GM21786 (cell line): ENCODE measurements around the gene KIF4A.

Source experiments
- ATAC-seq: cut with Tn5 transposase; IDR thresholded peaks from one replicate; pipeline ENCODE4 v1.9.1; 2021; ENCODE audit not compliant: unreplicated experiment

The KIF4A gene

DNA sequence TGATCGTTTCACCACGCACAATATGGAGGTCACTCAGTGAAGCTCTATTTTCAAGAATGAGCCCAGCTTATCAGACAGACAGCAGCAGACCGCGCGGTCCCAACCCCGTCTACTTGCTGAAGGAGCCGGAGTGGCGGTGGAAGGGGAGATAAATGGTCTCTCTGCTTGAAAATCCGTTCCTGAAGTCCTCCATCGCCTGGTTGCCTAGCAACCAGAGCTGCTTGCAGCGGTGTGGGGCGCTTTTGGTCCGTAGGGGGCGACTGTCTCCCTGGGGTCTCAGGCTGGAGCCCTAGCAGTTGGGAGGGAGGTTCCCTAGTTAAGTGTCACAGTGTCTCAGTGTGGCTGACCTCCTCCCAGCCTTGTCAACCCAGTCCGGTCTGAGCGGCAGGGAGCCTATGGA, 146.4 kb downstream of the KIF4A start:
- no peak for ATAC-seq

DNA sequence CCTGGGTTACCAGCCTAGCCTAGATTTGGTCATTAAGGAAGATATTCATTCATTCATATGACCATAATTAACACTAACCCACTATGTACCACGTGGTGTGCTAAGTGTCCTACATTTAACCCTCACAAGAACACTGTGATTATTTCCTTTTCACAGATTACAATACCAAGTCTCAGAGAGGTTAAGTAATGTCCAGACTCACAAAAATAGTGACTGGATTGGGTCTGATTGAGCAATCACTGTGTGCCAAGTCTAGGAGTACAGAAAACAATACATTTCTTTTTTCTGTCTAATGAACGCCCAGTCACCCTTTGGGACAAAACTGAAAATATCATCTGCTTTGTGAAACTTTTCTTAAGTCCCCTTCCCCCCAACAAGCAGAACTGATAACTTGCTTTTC, 147.1 kb downstream of the KIF4A start:
- no peak for ATAC-seq

DNA sequence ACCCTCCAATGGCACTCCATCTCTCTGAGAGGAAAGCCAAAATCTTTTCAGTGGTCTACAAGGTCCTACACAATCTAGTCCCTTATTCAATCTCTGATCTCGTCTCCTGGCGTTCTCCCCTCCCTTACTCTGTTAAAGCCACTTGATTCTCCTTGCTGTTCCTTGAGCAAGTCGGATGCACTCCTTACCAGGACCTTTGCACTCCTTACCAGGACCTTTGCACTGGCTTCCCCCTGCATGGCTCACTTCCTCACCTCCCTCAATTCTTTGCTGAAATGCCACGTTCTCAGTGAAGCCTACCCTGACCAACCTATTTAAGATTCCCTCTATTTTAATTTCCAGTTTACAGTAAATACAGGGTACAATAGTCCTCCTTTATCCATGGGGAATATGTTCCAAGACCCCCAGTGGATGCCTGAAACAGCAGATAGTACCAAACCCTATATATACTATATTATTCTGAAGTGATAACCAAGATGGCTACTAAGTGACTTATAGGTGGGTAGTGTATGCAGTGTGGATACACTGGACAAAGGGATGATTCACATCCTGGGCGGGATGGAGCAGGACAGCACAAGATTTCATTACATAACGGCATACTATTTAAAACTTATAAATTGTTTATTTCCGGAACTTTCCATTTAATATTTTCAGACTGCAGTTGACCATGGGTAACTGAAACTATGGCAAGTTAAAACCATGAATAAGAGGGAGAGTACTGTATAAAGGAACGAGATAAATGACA, 148.2 kb downstream of the KIF4A start:
- ATAC-seq, result no peak

DNA sequence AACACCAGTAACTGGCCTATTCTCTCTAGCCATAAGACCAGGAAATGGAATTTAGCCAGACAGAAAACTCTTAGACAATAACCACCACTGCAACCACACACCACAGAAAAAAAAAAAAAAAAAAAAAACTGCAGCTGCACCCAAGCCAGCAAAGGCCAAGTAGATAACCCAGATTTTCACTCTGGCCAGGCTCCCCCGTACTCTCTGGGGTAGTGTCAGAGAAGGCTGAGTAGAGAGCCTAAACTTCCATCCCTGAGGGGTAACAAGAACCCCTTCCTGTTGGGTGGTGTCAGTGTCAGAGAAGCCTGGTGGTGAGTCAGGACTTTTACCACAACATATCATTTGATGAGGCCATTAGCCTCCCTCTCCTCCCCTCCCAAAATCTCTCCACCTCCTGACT, 149.1 kb downstream of the KIF4A start:
- ATAC-seq, result no peak

DNA sequence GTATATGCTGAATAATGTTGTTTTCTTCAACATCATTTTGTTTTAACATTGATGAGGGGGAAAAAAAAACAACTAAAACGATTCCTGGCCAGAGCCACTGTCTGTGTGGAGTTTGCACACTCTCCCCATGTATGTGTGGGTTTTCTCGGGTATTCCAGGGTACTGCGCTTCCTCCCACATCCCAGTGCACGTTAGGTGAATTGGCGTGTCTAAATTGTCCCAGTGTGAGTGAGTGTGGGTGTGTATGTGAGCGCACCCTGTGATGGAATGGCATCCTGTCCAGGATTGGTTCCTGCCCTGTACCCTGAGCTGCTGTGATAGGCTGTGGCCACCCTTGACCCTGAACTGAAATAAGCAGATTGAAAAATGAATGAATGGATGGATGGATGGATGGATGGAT, 152.3 kb downstream of the KIF4A start:
- no peak for ATAC-seq

DNA sequence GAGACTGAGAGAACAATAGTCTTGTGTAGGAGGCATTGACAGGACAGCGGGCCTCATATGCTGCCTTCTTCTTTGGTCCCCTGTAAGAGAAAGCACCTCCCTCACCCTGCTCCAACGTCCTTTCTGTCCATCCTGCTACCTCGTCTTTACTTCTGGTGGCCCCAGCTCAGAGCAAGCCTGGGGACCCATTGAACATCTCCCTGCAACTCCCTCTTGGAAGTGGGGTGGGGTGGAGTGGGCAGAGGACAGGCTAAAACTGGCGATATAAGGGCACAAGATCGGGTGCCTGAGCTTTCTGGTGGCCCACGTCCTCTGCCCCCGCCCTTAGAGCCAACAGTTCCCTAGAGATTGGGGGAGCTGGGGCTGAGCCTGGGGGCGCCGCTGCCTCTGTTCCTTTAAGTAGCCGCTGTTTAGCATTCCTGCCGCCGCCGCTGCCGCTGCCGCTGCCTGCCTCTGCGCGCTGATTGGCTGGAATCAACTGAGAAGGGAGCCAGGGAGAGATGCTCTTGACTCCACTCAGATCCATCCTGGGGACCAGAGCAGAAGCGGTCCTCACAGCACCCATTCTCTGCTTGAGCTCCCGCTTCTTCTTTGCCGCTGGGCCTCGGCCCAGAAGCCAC, 154.5 kb downstream of the KIF4A start, which contains the start of gene DLG3:
DLG3 (plus strand) TSS at position 510 of the 620 bp plus-strand sequence. CDS start 367 bp downstream, outside the sequence.
- no peak for ATAC-seq

DNA sequence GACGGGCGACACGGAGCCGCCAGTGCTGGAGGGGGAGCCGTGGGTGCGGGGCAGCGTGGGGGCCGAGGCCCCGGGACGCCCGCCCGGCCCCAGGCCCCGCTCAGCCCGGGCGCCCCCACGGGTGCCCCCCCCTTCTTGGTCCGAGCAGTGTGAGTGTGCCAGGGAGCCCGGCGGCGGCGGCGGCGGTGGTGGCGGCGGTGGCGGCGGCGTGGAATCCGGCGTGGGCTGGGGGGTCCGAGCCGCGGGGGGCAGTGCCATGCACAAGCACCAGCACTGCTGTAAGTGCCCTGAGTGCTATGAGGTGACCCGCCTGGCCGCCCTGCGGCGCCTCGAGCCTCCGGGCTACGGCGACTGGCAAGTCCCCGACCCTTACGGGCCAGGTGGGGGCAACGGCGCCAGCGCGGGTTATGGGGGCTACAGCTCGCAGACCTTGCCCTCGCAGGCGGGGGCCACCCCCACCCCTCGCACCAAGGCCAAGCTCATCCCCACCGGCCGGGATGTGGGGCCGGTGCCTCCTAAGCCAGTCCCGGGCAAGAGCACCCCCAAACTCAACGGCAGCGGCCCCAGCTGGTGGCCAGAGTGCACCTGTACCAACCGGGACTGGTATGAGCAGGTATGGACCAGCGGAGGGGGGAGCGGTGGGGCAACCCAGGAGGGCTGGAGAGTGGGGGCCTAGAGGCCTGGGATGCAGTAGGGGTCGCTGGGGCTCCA, 155.2 kb downstream of the KIF4A start:
- ATAC-seq, result no peak

DNA sequence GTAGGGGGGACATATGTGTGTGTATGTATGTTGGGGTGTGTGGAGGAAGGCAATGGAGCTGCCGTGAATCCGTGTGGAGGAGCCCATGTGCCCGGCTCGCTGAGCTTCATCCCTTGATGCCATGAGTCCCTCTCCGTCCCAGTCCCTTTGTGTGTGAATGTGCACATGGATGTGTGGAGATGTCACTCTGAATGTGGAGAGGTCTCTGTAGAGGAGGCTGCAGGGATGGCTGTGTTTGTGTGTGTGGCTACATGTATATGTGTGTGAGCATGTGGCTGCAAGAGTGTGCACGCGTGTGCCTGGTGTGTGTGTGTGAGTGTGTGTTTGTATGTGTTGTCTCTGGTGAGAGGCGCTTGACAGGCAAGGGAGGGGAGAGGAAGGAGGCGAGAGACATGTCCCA, 156.0 kb downstream of the KIF4A start:
- no peak for ATAC-seq

DNA sequence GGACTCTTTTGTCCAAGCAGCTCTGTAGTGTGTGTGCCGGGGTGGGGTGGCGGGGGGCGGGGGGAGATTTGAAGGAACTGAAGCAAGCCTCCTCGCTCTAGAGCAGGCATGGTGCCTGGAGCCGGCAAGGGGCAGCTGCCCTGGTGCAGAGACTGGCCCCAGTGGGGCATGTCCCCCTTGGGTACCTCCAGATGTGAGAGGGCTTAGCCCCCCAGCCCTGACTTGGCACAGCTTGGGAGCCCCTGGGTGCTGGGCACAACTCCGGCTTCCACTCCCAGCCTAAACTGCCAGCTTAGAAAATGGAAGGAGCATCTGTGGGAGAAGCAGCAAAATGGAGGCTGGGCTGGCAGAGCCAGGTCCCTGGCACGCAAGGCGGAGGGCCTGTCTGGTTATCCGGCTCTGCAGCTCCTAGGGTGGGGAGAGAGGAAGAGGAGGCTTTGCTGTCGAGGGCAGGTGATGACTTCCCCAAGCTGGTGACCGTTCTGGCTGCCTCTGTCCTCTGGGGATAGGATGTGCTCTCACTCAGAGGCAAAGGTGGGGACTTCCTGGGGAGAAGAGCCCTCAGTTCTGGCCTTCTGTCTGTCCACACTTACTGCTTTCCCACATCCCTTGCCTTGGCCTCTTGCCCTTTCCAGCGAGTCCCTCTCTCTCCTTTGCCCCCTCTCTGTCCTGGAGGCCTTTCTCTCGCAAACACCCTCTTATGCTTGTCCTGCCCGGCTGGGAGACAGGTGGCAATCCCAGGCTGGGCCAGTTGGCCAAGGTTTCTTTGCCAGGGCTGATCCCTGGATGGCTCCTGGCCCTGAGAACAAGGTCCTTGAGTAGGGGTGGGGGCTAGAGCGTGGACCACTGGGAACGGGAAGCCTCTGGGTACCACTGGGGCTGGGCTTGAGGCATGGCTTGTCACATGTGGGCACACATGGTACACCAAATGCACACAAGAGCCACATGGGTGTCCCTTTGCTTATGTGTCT, 156.8 kb downstream of the KIF4A start:
- ATAC-seq, result no peak

DNA sequence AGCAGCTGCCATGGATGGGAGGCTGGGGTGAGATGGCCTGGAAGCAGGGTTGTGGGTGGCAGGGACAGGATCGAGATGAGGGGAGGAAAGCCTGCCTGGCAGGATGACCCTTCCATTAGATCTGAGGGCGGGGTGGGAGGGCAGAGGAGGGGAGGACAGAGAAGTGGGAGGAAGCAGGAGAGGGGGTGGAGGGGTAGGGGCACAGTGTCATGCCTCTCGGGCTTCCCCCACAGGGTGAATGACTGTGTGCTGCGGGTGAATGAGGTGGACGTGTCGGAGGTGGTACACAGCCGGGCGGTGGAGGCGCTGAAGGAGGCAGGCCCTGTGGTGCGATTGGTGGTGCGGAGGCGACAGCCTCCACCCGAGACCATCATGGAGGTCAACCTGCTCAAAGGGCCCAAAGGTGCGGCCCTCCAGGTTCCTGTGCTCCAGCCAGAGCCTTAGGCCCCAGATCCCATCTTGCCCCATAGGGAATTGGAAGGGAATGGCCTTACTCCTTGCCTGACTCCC, 159.6 kb downstream of the KIF4A start:
- no peak for ATAC-seq

DNA sequence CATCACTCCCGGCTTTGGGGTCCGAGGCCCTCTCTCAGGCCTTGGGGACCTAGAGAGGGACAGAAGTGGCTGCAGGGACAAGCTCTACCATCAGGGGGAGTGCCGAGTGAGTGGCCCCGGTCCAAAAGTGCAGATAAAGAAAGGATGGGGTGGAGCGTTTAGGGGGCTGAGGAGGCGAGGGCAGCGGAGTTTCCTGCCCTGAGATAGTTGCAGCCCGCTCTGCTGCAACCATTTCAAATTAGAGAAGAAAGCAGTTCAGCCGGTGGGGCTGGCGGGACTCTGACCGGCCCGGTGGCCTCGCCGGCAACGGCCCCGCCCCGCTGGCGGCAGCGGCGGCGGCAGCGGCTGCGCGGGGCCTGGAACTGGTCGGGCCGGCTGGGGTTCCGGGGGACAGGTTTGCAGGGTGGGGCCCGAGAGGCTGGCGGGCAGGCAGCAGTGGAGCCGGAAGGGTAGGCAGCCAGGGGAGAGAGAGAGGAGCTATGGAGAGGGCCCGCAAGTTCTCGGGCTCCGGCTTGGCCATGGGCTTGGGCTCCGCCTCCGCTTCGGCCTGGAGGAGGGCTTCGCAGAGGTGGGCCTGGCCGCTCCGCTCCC, 162.3 kb downstream of the KIF4A start:
- ATAC-seq, result peak; percentile 34

DNA sequence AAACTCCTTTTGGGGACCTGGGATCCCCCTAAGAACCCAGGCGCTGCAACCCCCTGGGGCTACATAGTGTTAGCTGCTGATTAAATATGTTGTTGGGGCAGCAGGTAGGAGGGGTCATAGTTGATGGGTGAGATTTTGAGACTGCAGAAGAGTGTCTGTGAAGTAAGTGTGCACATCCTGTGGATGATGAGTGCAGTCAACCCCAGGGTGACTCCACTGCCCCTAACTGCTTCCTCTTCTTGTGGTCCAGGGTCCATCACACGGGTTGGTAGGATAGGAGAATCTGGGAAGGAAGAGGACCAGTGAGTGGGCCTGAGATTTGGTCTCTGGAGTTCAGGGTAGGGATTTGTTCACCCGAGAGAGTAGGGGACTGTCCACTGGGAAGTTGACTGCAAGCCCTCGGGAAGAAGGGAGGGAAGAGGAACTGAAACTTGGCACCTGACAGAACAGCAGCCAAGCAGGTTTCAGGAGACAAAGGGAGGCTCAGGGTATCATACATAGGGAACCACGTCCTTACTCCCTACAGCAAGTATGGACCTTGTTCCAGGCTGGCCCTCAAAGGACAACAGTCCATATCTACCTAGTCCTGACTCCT, 163.2 kb downstream of the KIF4A start:
- no peak for ATAC-seq

DNA sequence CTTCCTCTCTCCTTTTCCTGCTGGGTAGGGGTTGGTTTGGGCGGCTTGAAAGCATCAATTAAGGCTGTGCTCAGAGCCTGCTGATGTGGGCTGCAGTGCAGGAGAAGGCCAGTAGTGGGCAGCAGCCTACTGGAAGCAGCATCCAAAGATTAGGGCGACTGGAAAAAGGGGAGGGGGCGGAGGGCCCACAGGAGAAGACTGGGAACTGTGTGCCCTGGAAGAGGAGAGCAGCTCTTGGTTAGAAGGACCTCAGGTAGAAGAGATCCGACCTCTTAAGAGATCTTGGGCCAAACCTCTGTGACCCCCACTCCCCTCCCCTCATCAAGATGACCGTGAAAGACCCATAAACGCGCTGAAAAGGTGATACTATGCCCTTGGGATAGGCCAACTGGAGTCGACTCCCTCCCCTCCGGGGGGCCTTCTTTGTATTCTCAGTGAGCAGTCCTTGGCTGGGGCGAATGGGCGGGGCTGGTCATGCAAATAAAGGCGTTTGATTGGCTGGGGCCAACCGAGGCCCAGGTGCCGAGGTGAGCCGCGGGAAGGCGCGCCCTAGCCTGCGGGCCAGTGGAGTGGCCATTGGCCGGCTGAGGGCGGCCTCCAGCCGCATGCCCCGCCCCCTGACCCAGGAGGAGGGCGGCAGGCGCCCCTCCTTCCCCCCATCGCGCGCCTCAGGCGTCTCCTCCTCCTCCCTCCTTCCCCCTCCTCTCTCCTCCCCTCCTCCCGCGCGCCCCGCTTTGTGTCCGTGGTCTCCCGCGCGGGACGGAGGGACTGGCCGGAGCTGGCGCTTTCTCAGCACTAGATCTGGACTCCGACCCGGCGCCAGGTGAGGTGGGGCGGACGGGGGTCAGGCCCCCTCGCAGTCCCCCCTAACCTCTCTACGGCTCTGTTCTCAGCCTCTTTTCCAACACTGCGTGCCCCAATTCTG, 164.8 kb downstream of the KIF4A start:
- ATAC-seq, result no peak

DNA sequence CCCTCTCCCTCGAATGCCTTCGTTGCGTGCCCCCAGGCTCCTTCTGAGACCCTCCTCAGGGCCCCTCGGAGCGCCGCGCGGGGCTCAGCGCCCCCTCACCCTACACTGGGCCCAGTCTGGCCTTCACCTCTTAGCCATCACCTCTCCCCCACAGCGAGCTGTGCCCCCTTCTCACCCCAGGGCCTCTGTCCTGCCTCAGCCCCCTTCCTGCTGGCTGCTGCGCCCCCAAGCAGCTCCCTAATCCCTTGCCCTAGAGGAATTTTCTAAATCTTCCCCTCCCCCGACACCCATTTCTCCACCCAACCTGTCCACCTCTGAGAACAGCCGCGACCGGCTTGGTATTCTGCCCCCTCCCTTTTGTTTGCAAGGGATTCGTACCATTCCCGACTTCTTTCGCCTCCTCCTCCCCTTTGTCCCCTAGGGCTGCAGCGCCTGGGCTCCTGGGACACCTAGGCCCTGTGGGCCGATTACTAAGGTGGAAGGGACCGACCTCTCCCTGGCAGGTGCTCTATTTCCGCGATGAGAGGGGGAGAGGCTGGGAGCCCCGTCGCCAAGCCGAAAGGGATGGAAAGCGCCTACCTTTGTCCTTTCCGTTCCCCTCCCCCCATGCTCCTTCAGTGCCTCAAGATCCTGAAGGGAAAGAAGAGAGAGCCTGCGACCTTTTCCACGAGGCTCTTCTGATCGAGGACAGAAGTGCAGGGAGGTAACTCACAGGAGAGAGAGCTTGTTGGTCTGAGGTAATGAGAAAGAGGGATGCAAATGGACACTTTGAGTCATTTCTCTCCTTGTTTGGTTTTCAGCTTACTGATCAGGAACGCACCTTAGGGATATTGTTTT, 165.7 kb downstream of the KIF4A start:
- ATAC-seq, result no peak

DNA sequence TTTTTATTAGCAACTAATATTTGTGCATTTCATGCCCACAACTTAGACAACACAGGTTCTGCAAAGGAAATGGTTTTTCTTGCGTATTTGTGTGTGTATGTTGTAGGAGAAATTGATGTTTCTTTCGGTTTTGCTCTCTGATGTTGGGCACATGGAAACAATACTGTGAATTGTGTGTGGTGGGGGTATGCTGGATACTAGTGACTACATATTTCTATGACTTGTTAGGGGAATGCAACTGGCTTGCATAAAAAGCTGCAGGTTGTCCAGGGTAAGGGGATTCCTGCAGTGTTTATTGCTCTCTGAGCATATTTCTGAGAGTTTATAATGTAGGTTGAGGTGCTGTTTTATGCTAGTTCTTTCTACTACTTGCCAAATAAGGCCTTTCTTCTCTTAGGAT, 166.4 kb downstream of the KIF4A start:
- ATAC-seq, result no peak

DNA sequence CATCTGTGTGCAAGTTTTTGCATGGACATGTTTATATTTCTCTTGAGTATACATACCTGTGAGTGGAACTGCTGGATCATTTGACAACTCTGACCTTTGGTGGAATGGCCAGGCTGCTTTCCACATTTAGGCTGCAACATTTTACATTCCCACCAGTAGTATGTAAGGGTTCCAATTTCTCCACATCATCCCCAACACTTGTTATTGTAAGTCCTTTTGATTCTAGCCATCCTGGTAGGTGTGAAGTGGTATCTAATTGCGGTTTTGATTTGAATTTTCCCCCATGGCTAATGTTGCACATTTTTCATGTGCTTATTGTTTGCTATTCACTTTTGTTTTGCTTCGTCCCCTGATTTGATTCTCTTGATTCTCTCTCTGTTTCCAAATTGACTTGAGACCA, 171.1 kb downstream of the KIF4A start:
- ATAC-seq, result no peak

DNA sequence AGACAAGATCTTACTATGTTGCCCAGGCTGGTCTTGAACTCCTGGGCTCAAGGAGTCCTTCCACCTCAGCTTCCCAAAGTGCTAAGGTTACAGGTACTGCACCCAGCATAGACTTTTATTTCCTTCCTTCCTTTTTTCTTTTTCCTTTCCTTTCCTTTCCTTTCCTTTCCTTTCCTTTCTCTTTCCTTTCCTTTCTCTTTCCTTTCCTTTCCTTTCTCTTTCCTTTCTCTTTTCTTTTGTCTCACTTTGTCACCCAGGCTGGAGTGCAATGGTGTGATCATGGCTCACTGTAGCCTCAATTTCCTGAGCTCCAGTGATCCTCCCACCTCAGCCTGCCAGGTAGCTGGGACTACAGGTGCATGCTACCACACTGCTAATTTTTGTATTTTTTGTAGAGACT, 174.1 kb downstream of the KIF4A start:
- ATAC-seq, result no peak

DNA sequence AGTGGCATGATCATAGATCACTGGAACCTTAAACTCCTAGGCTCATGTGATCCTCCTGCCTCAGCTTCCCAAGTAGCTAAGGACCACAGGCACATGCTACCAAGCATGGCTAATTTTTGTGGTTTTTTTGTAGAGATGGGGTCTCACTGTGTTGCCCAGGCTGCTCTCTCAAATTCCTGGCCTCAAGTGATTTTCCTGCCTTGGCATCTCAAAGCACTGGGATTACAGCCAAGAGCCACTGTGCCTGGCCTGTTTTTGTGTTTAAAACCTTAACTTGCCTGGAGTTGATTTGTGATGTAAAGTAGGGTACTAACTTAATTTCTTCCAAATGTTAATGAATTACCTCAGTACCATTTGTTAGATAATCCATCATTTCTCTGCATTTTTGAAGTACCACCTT, 177.1 kb downstream of the KIF4A start:
- no peak for ATAC-seq
